ENCODE measurements around the gene CSK.
"Not testable (repeated sequence)": the region's sequence is repeated elsewhere in the genome, so short reads cannot be mapped to it uniquely, and the experiment has no call there.

CSK gene

GRCh38 chr15:74781431-74782258 lies at the start of gene CSK:
TSS of gene CSK (plus strand) at chr15:74782080. CDS start at chr15:74798298, 16,218 bp downstream.
- DNase-seq: peak; percentile 22

GRCh38 chr15:74732846-74733245 lies 49.0 kb upstream of the CSK start:
- DNase-seq: no peak

GRCh38 chr15:74733269-74733668 lies 48.6 kb upstream of the CSK start:
- no peak for DNase-seq

- DNase-seq: no peak
These were observed 46.6 kb upstream of the CSK start for GRCh38 chr15:74735305-74735704.

GRCh38 chr15:74738239-74738638 lies 43.6 kb upstream of the CSK start:
- DNase-seq: not testable (repeated sequence)

- no peak for DNase-seq
These were observed 39.5 kb upstream of the CSK start for GRCh38 chr15:74742422-74742821.

GRCh38 chr15:74746389-74746788 lies 35.5 kb upstream of the CSK start:
- DNase-seq: no peak

- DNase-seq: no peak
These were observed 33.4 kb upstream of the CSK start, which contains the start of gene CYP1A2 for GRCh38 chr15:74748322-74748946. TSS of gene CYP1A2 (plus strand) at chr15:74748845. CDS start at chr15:74749739, 894 bp downstream.

GRCh38 chr15:74749832-74750231 lies 32.0 kb upstream of the CSK start:
- DNase-seq: no peak

GRCh38 chr15:74750751-74751150 lies 31.1 kb upstream of the CSK start:
- no peak for DNase-seq

- no peak for DNase-seq
These were observed 29.9 kb upstream of the CSK start for GRCh38 chr15:74752011-74752410.

- DNase-seq: no peak
These were observed 29.3 kb upstream of the CSK start for GRCh38 chr15:74752531-74752930.

- no peak for DNase-seq
These were observed 27.2 kb upstream of the CSK start for GRCh38 chr15:74754593-74755215.

- DNase-seq: no peak
These were observed 23.1 kb upstream of the CSK start for GRCh38 chr15:74758736-74759135.

GRCh38 chr15:74762791-74763150 lies 19.1 kb upstream of the CSK start:
- DNase-seq: no peak

- no peak for DNase-seq
These were observed 18.5 kb upstream of the CSK start for GRCh38 chr15:74763416-74763815.

GRCh38 chr15:74767167-74768098 lies 14.4 kb upstream of the CSK start:
- no peak for DNase-seq

- DNase-seq: no peak
These were observed 13.6 kb upstream of the CSK start for GRCh38 chr15:74768099-74768770.

GRCh38 chr15:74768771-74769342 lies 13.0 kb upstream of the CSK start:
- no peak for DNase-seq

GRCh38 chr15:74769463-74770025 lies 12.3 kb upstream of the CSK start:
- no peak for DNase-seq

- DNase-seq: no peak
These were observed 11.5 kb upstream of the CSK start for GRCh38 chr15:74770211-74770903.

Data from GF-D8 (cell line).